KOPT-K1 (cell line): ENCODE measurements around the gene AGXT.

Experiments
- H3K27ac ChIP-seq: fragments of 200-600 bp; sonication (generic); 2 replicates; pipeline ENCODE4 v1.5.1; 2016; ENCODE audit warnings: antibody characterized with exemption, mild to moderate bottlenecking, low read depth, low read length; ENCODE audit not compliant: poor library complexity, severe bottlenecking
- H3K36me3 ChIP-seq: fragments of 200-600 bp; sonication (generic); 2 replicates; pipeline ENCODE4 v1.5.1; 2017; ENCODE audit warnings: antibody characterized with exemption, mild to moderate bottlenecking, low read length, moderate library complexity; ENCODE audit not compliant: insufficient read depth
- H3K9me3 ChIP-seq: fragments of 200-600 bp; sonication (generic); 2 replicates; pipeline ENCODE4 v1.5.1; 2017; ENCODE audit warnings: antibody characterized with exemption, low read length, mild to moderate bottlenecking; ENCODE audit not compliant: insufficient read depth, poor library complexity, severe bottlenecking

Gene AGXT

GRCh38 chr2:240872317-240873097 lies 3.9 kb downstream of the AGXT start:
- Histone ChIP-seq H3K9me3 (no peaks in the 10 kb centered on the region), H3K36me3 (no peaks in the 10 kb centered on the region), H3K27ac (no peak overlapping the region)

- no peak overlapping the region for H3K27ac ChIP-seq
- no peaks in the 10 kb centered on the region for H3K9me3 ChIP-seq
- H3K36me3 ChIP-seq: no peaks in the 10 kb centered on the region
Observed at GRCh38 chr2:240873098-240873788, 4.6 kb downstream of the AGXT start.

- Histone ChIP-seq H3K9me3 (no peaks in the 10 kb centered on the region), H3K36me3 (no peaks in the 10 kb centered on the region), H3K27ac (no peak overlapping the region)
Observed at GRCh38 chr2:240873805-240874714, 5.4 kb downstream of the AGXT start.

- no peaks in the 10 kb centered on the region for H3K36me3 ChIP-seq
- no peak overlapping the region for H3K27ac ChIP-seq
- H3K9me3 ChIP-seq: no peaks in the 10 kb centered on the region
Observed at GRCh38 chr2:240874715-240875227, 6.1 kb downstream of the AGXT start.

- no peak overlapping the region for H3K27ac ChIP-seq
- H3K36me3 ChIP-seq: no peaks in the 10 kb centered on the region
Observed at GRCh38 chr2:240875228-240876034, 6.8 kb downstream of the AGXT start.

GRCh38 chr2:240876035-240876474 lies 7.4 kb downstream of the AGXT start:
- H3K36me3 ChIP-seq: no peaks in the 10 kb centered on the region

More at GRCh38 chr2:240875228-240876034, 6.8 kb downstream of the AGXT start:
- H3K9me3 ChIP-seq: no peaks in the 10 kb centered on the region

GRCh38 chr2:240876475-240877251 lies 8.0 kb downstream of the AGXT start:
- Histone ChIP-seq H3K27ac (no peak overlapping the region), H3K36me3 (no peaks in the 10 kb centered on the region), H3K9me3 (no peaks in the 10 kb centered on the region)

More at GRCh38 chr2:240876035-240876474, 7.4 kb downstream of the AGXT start:
- H3K27ac ChIP-seq: no peak overlapping the region
- H3K9me3 ChIP-seq: no peaks in the 10 kb centered on the region

- Histone ChIP-seq H3K27ac (no peak overlapping the region), H3K9me3 (no peaks in the 10 kb centered on the region), H3K36me3 (no peaks in the 10 kb centered on the region)
Observed at GRCh38 chr2:240877460-240878340, 9.1 kb downstream of the AGXT start.

GRCh38 chr2:240878341-240878936 lies 9.8 kb downstream of the AGXT start:
- Histone ChIP-seq H3K27ac (no peak overlapping the region), H3K9me3 (no peaks in the 10 kb centered on the region), H3K36me3 (no peaks in the 10 kb centered on the region)

- Histone ChIP-seq H3K36me3 (no peaks in the 10 kb centered on the region), H3K27ac (no peak overlapping the region), H3K9me3 (no peaks in the 10 kb centered on the region)
Observed at GRCh38 chr2:240879105-240879504, 10.5 kb downstream of the AGXT start.

GRCh38 chr2:240881913-240882312 lies 13.3 kb downstream of the AGXT start:
- Histone ChIP-seq H3K36me3 (no peaks in the 10 kb centered on the region), H3K9me3 (no peaks in the 10 kb centered on the region), H3K27ac (no peak overlapping the region)

- Histone ChIP-seq H3K36me3 (no peaks in the 10 kb centered on the region), H3K27ac (no peak overlapping the region), H3K9me3 (no peaks in the 10 kb centered on the region)
Observed at GRCh38 chr2:240884221-240884620, 15.6 kb downstream of the AGXT start.
